MCF 10A (cell line): ENCODE measurements around the gene CRYL1. TPM values are rescaled to one million over a fixed set of nuclear protein-coding genes. Genes with fewer than 3 reads are reported as not detected.

Experiments used
- BruUV-seq: library from RNA; stranded (reverse); fragments of 400-500 nt; replicated peaks from 2 replicates; lab custom pipeline; 2021; lab: Mats Ljungman, UMichigan
- CTCF ChIA-PET: fragments of 300-600 bp; sonication (Branson Sonifier 250); formaldehyde crosslinking; extraction: SDS; loops from one replicate; lab custom pipeline; 2021; ENCODE audit warnings: antibody characterized with exemption, inconsistent platforms; lab: Yijun Ruan, JAX
- POLR2A ChIA-PET: fragments of 300-600, 350-650 bp; sonication (Branson Sonifier 250); formaldehyde crosslinking; extraction: SDS; loops from one replicate; lab custom pipeline; 2020; ENCODE audit warnings: antibody characterized with exemption, inconsistent platforms; lab: Yijun Ruan, JAX
- DNase-seq: peaks from one replicate; pipeline ENCODE4 v3.0.0-alpha.2; 2018; ENCODE audit not compliant: unreplicated experiment
- H3K27ac Mint-ChIP-seq: one replicate; pipeline ENCODE4 v1.8.0; 2022; ENCODE audit warnings: mild to moderate bottlenecking, low read depth, mixed read lengths; ENCODE audit not compliant: unreplicated experiment
- H3K27me3 Mint-ChIP-seq: one replicate; pipeline ENCODE4 v1.8.0; 2022; ENCODE audit warnings: mixed read lengths; ENCODE audit not compliant: insufficient read depth, unreplicated experiment
- H3K36me3 Mint-ChIP-seq: one replicate; pipeline ENCODE4 v1.8.0; 2022; ENCODE audit warnings: mild to moderate bottlenecking, moderate library complexity, mixed read lengths; ENCODE audit not compliant: insufficient read depth, unreplicated experiment
- H3K4me1 Mint-ChIP-seq: one replicate; pipeline ENCODE4 v1.8.0; 2022; ENCODE audit warnings: mixed read lengths; ENCODE audit not compliant: insufficient read depth, unreplicated experiment
- H3K4me3 Mint-ChIP-seq: one replicate; pipeline ENCODE4 v1.8.0; 2022; ENCODE audit warnings: mild to moderate bottlenecking, moderate library complexity, mixed read lengths; ENCODE audit not compliant: unreplicated experiment
- H3K9me3 Mint-ChIP-seq: one replicate; pipeline ENCODE4 v1.8.0; 2022; ENCODE audit warnings: mixed read lengths; ENCODE audit not compliant: unreplicated experiment
- intact Hi-C: fragments of 100-400 bp; cut with micrococcal nuclease; formaldehyde crosslinking; loops from 2 replicates; pipeline ENCODE4 v1.14.1; 2022
- total RNA-seq: library from RNA; stranded (reverse); gene quantifications from 2 replicates; pipeline ENCODE4 v1.2.3, GENCODE V29; 2022
- TF ChIP-seq, protein P1 (sequence below): fragments of 200-600 bp; IDR thresholded peaks from one replicate; pipeline ENCODE4 v1.8.0; 2022; ENCODE audit warnings: antibody characterized with exemption, mild to moderate bottlenecking; ENCODE audit not compliant: unreplicated experiment

Gene CRYL1
- total RNA-seq, 1 experiment from 2014 or later, result 15.1 TPM

DNA sequence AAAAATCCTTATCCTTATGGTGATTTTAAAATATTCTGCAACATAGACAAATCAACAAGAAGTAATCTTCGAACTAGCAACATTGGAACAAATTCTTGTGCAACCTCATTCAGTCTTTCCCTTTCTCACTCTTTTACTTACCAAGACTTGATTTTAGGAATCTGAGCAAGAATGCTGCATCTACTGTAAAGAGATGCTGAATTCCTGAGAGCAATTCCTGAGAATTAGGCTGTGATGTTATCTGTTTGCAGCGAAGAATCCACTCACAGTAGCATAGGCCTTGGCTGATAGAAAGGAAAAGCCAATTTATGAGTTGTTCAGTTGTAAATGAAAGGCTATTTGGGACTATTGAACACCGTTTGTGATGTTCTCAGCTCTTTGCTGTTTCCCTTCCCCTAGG is 144.3 kb downstream of the CRYL1 start:
- H3K4me3 Mint-ChIP-seq, result no peak overlapping the region
- CTCF ChIA-PET, result interaction anchor here (0.7 kb wide), 1 partner anchor 61 kb away, joined by 3 read pairs; no protein-coding TSS in a partner anchor
- POLR2A ChIA-PET, result interaction anchor here (0.6 kb wide), 1 partner anchor 760 kb away, joined by 3 read pairs; no protein-coding TSS in a partner anchor
- no peaks in the 10 kb centered on the region for H3K27me3 Mint-ChIP-seq
- H3K9me3 Mint-ChIP-seq, result no peaks in the 10 kb centered on the region
- intact Hi-C loops, result no loop called here
- TF ChIP-seq, protein P1, sequence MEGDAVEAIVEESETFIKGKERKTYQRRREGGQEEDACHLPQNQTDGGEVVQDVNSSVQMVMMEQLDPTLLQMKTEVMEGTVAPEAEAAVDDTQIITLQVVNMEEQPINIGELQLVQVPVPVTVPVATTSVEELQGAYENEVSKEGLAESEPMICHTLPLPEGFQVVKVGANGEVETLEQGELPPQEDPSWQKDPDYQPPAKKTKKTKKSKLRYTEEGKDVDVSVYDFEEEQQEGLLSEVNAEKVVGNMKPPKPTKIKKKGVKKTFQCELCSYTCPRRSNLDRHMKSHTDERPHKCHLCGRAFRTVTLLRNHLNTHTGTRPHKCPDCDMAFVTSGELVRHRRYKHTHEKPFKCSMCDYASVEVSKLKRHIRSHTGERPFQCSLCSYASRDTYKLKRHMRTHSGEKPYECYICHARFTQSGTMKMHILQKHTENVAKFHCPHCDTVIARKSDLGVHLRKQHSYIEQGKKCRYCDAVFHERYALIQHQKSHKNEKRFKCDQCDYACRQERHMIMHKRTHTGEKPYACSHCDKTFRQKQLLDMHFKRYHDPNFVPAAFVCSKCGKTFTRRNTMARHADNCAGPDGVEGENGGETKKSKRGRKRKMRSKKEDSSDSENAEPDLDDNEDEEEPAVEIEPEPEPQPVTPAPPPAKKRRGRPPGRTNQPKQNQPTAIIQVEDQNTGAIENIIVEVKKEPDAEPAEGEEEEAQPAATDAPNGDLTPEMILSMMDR, result no peak
- H3K27ac Mint-ChIP-seq, result no peak overlapping the region
- no peak for DNase-seq
- no peaks in the 10 kb centered on the region for H3K36me3 Mint-ChIP-seq
- H3K4me1 Mint-ChIP-seq, result peaks cover 19% of the 10 kb centered on the region
- no TSS peak for BruUV-seq

DNA sequence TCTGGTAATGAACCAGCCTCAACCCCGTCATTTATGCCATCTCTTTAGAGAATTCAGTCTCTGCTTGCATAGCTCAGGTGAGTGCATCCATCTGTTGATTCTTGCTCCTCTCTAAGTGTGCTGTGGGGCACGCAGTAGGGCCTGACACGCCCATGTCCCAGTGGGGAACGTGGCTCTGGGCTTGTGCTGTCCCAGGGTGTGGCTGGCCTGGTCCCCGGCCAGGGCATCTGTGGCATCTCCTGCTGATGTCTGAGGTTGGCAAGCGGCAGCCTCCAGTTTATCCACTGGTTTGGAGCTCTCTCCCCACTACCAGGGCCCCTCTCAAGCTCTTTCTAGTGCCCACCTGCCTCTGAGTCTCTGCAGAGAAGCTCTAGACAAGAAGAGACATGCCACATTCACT is 146.9 kb downstream of the CRYL1 start:
- Mint-ChIP-seq H3K27ac (no peak overlapping the region), H3K36me3 (no peaks in the 10 kb centered on the region), H3K4me1 (peaks cover 19% of the 10 kb centered on the region), H3K4me3 (no peak overlapping the region), H3K27me3 (no peaks in the 10 kb centered on the region), H3K9me3 (no peaks in the 10 kb centered on the region)
- intact Hi-C loops, result no loop called here
- no TSS peak for BruUV-seq
- TF ChIP-seq, protein P1, result no peak
- no peak for DNase-seq
- POLR2A ChIA-PET, result interaction anchor here (0.7 to 1.7 kb wide), 4 partner anchors 8 to 74 kb away, joined by 3 to 7 read pairs (median 4); no protein-coding TSS in a partner anchor
- CTCF ChIA-PET, result interaction anchor here (0.6 kb wide), 1 partner anchor 185 kb away, joined by 3 read pairs; no protein-coding TSS in a partner anchor

DNA sequence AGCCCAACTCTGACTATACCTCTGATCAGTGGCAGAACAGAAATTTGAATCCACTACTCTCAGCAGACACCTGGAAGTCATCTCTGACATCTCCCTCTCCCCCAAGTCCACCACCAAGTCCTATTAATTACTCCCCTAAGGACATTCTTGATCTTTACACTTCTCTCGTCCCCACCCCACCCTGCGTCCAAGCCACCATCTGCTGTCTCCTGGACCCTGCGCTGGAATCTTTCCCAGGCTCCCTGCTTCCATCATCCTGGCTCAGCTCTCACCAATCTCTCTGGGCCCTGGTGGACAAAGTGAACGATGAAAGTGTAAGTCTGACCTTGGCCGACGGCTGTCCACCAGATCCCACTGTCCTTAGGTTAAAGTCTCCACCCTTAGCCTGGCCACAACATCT is 147.9 kb downstream of the CRYL1 start:
- Mint-ChIP-seq H3K27me3 (no peaks in the 10 kb centered on the region), H3K27ac (no peak overlapping the region), H3K4me3 (no peak overlapping the region), H3K9me3 (no peaks in the 10 kb centered on the region), H3K4me1 (peaks cover 14% of the 10 kb centered on the region), H3K36me3 (no peaks in the 10 kb centered on the region)
- no peak for DNase-seq
- ChIA-PET POLR2A (interaction anchor here (1.4 kb wide), 1 partner anchor 42 kb away, joined by 6 read pairs; no protein-coding TSS in a partner anchor), CTCF (no interaction called here)
- BruUV-seq, result no TSS peak
- intact Hi-C loops, result no loop called here
- TF ChIP-seq, protein P1, result no peak

DNA sequence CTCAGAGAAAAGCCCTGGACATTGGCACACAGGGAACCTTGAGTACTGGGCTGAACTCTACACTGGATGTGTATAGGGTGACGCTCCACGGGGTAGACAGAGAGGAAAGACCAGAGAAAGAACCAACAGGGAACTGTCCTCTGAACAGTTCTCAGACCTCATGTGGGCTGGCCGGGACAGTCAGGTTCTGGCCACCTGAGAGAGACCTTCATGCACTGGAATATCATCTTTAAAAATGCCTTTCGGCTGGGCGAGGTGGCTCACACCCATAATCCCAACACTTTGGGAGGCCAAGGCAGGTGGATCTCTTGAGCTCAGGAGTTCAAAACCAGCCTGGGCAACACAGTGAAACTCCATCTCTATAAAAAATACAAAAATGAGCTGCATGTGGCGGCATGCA is 149.8 kb downstream of the CRYL1 start:
- Mint-ChIP-seq H3K4me1 (peaks cover 17% of the 10 kb centered on the region), H3K4me3 (no peak overlapping the region), H3K27ac (no peak overlapping the region), H3K36me3 (no peaks in the 10 kb centered on the region), H3K27me3 (no peaks in the 10 kb centered on the region), H3K9me3 (no peaks in the 10 kb centered on the region)
- TF ChIP-seq, protein P1, result no peak
- no peak for DNase-seq
- intact Hi-C loops, result no loop called here
- CTCF ChIA-PET, result no interaction called here
- BruUV-seq, result no TSS peak
- POLR2A ChIA-PET, result no interaction called here
